GM23338 (cell line): ENCODE data around the gene CS. TPM values are rescaled to one million over a fixed set of nuclear protein-coding genes. Genes with fewer than 3 reads are reported as not detected.

ENCODE experiments used
- ATAC-seq: fragments of 200-7000 bp; cut with Tn5 transposase; 3 replicates; pipeline ENCODE4 v1.9.1; 2020
- DNase-seq: peaks from one replicate; pipeline ENCODE4 v3.0.0-alpha.2; 2015; ENCODE audit warnings: low spot score
- H2AFZ ChIP-seq: fragments of 200-600 bp; sonication (generic); 2 replicates; pipeline ENCODE4 v1.8.0; 2016; ENCODE audit warnings: antibody characterized with exemption, mild to moderate bottlenecking, moderate library complexity
- H3F3A ChIP-seq: fragments of 200-600 bp; sonication (generic); replicated peaks from 2 replicates; pipeline ENCODE4 v1.8.0; 2017; ENCODE audit warnings: antibody characterized with exemption, mixed run types, low read depth
- H3K27ac ChIP-seq: fragments of 200-600 bp; sonication (generic); 2 replicates; pipeline ENCODE4 v1.6.1; 2016; ENCODE audit warnings: low read depth
- H3K27me3 ChIP-seq: fragments of 200-600 bp; sonication (generic); 2 replicates; pipeline ENCODE4 v1.8.0; 2016; ENCODE audit warnings: mild to moderate bottlenecking, mixed run types, moderate library complexity; ENCODE audit not compliant: insufficient read depth
- H3K36me3 ChIP-seq: fragments of 200-600 bp; sonication (generic); 2 replicates; pipeline ENCODE4 v1.8.0; 2016; ENCODE audit warnings: mild to moderate bottlenecking; ENCODE audit not compliant: insufficient read depth
- H3K4me1 ChIP-seq: fragments of 200-600 bp; sonication (generic); 2 replicates; pipeline ENCODE4 v1.8.0; 2016; ENCODE audit warnings: mild to moderate bottlenecking, moderate library complexity; ENCODE audit not compliant: insufficient read depth
- H3K4me2 ChIP-seq: fragments of 200-600 bp; sonication (generic); 2 replicates; pipeline ENCODE4 v1.7.1; 2017; ENCODE audit warnings: mixed run types
- H3K4me3 ChIP-seq: fragments of 200-600 bp; sonication (generic); 2 replicates; pipeline ENCODE4 v1.6.1; 2016; ENCODE audit warnings: mixed run types
- H3K79me2 ChIP-seq: fragments of 200-600 bp; sonication (generic); replicated peaks from 2 replicates; pipeline ENCODE4 v1.8.0; 2017; ENCODE audit warnings: mild to moderate bottlenecking; ENCODE audit not compliant: insufficient read depth
- H3K9me2 ChIP-seq: fragments of 200-600 bp; sonication (generic); 2 replicates; pipeline ENCODE4 v1.8.0; 2017; ENCODE audit not compliant: insufficient read depth
- H4K20me1 ChIP-seq: fragments of 200-600 bp; sonication (generic); replicated peaks from 2 replicates; pipeline ENCODE4 v1.8.0; 2017; ENCODE audit warnings: mild to moderate bottlenecking; ENCODE audit not compliant: insufficient read depth
- H3K27ac Mint-ChIP-seq: 2 replicates; pipeline ENCODE4 v1.8.0; 2020; ENCODE audit warnings: inconsistent platforms, mild to moderate bottlenecking, moderate library complexity, mixed read lengths
- H3K27me3 Mint-ChIP-seq: 3 replicates; pipeline ENCODE4 v1.8.0; 2022; ENCODE audit warnings: low read depth, mild to moderate bottlenecking, moderate library complexity, mixed read lengths, inconsistent platforms; ENCODE audit not compliant: insufficient read depth, poor library complexity
- H3K36me3 Mint-ChIP-seq: 3 replicates; pipeline ENCODE4 v1.8.0; 2021; ENCODE audit warnings: low read depth, mild to moderate bottlenecking, inconsistent platforms, moderate library complexity, mixed read lengths
- H3K4me1 Mint-ChIP-seq: 3 replicates; pipeline ENCODE4 v1.8.0; 2020; ENCODE audit warnings: mild to moderate bottlenecking, inconsistent platforms, mixed read lengths
- H3K4me3 Mint-ChIP-seq: 3 replicates; pipeline ENCODE4 v1.8.0; 2021; ENCODE audit warnings: moderate library complexity, mild to moderate bottlenecking, inconsistent platforms, mixed read lengths
- H3K9me3 Mint-ChIP-seq: 3 replicates; pipeline ENCODE4 v1.8.0; 2020; ENCODE audit warnings: moderate library complexity, mild to moderate bottlenecking, inconsistent platforms, mixed read lengths
- CREB1 ChIP-seq: fragments of 250-450 bp; sonication (Bioruptor Pico); IDR thresholded peaks from 2 replicates; pipeline ENCODE4 v1.5.0; 2020; ENCODE audit warnings: low read depth, mild to moderate bottlenecking, moderate library complexity
- CTCF ChIP-seq, 2 experiments: fragments of 200-600 bp in 1 of 2; sonication (generic) in 1 of 2; conservative IDR thresholded peaks; 2 replicates each; pipeline versions ENCODE4 v1.5.1 to v1.6.1; 2016 to 2017; ENCODE audit warnings: antibody characterized with exemption in 2 of 2, low read depth in 2 of 2, mild to moderate bottlenecking in 2 of 2, moderate library complexity in 1 of 2
- ETS1 ChIP-seq: IDR thresholded peaks from 2 replicates; pipeline ENCODE4 v1.6.1; 2016; ENCODE audit warnings: antibody characterized with exemption
- EZH2 ChIP-seq: fragments of 200-600 bp; sonication (generic); IDR thresholded peaks from one replicate; pipeline ENCODE4 v1.8.0; 2017; ENCODE audit warnings: antibody characterized with exemption, mild to moderate bottlenecking, low read depth; ENCODE audit not compliant: unreplicated experiment
- EZH2phosphoT487 ChIP-seq: fragments of 200-600 bp; sonication (generic); IDR thresholded peaks from one replicate; pipeline ENCODE4 v1.8.1; 2018; ENCODE audit warnings: antibody characterized with exemption; ENCODE audit not compliant: unreplicated experiment
- JUNB ChIP-seq: IDR thresholded peaks from one replicate; pipeline ENCODE4 v1.6.1; 2016; ENCODE audit warnings: antibody characterized with exemption; ENCODE audit not compliant: unreplicated experiment
- POLR2AphosphoS5 ChIP-seq: IDR thresholded peaks from 2 replicates; pipeline ENCODE4 v1.6.1; 2016; ENCODE audit warnings: antibody characterized with exemption, low read depth
- ZNF462 ChIP-seq: fragments of 250-450 bp; sonication (Bioruptor Pico); IDR thresholded peaks from 2 replicates; pipeline ENCODE4 v1.5.0; 2020; ENCODE audit warnings: mild to moderate bottlenecking, moderate library complexity
- polyA plus RNA-seq: library from polyadenylated mRNA; unstranded; fragments of >200 nt; fragmentation: Nextera tagmentation; extraction: Ambion mirVana; gene quantifications from 2 replicates; pipeline ENCODE4 v1.2.1, GENCODE V29; 2016
- total RNA-seq: library from RNA; depleted of rRNA; stranded (reverse); fragments of >200 nt; shearing (Covaris generic); gene quantifications from 2 replicates; pipeline ENCODE4 v1.2.3, GENCODE V29; 2014
- TF ChIP-seq, protein P1 (sequence below): IDR thresholded peaks from one replicate; pipeline ENCODE4 v1.6.1; 2018; ENCODE audit warnings: antibody characterized with exemption; ENCODE audit not compliant: unreplicated experiment

Gene CS
- total and polyA plus RNA-seq, 2 experiments from 2014 or later, result 63.3 to 166 TPM

GRCh38 chr12:56298828-56299227 is 1.3 kb downstream of the CS start:
- H3K4me2 ChIP-seq, result peak overlapping the region; percentile 98
- H3K27ac ChIP-seq, result no peak overlapping the region
- H4K20me1 ChIP-seq, result peaks cover 20% of the 10 kb centered on the region
- no peak for ATAC-seq
- Mint-ChIP-seq H3K9me3 (no peaks in the 10 kb centered on the region; the same call in 2 of the 3 replicates), H3K4me1 (peaks cover 19% of the 10 kb centered on the region), H3K36me3 (peaks cover 32% of the 10 kb centered on the region; the same call in 2 of the 3 replicates), H3K27me3 (peaks cover 11% of the 10 kb centered on the region), H3K4me3 (peak overlapping the region; percentile 99), H3K27ac (no peak overlapping the region)
- TF ChIP-seq JUNB, result no peak
- TF ChIP-seq ETS1, result no peak
- TF ChIP-seq CTCF (conservative IDR thresholded peaks at IDR 0.05; ENCODE audit: low read depth in 2 of 2), result no peak
- TF ChIP-seq CREB1, result no peak
- TF ChIP-seq POLR2AphosphoS5, result no peak
- TF ChIP-seq EZH2, result no peak
- no peak for TF ChIP-seq EZH2phosphoT487
- TF ChIP-seq ZNF462 (CRISPR knock-in tag), result no peak
- TF ChIP-seq, protein P1, sequence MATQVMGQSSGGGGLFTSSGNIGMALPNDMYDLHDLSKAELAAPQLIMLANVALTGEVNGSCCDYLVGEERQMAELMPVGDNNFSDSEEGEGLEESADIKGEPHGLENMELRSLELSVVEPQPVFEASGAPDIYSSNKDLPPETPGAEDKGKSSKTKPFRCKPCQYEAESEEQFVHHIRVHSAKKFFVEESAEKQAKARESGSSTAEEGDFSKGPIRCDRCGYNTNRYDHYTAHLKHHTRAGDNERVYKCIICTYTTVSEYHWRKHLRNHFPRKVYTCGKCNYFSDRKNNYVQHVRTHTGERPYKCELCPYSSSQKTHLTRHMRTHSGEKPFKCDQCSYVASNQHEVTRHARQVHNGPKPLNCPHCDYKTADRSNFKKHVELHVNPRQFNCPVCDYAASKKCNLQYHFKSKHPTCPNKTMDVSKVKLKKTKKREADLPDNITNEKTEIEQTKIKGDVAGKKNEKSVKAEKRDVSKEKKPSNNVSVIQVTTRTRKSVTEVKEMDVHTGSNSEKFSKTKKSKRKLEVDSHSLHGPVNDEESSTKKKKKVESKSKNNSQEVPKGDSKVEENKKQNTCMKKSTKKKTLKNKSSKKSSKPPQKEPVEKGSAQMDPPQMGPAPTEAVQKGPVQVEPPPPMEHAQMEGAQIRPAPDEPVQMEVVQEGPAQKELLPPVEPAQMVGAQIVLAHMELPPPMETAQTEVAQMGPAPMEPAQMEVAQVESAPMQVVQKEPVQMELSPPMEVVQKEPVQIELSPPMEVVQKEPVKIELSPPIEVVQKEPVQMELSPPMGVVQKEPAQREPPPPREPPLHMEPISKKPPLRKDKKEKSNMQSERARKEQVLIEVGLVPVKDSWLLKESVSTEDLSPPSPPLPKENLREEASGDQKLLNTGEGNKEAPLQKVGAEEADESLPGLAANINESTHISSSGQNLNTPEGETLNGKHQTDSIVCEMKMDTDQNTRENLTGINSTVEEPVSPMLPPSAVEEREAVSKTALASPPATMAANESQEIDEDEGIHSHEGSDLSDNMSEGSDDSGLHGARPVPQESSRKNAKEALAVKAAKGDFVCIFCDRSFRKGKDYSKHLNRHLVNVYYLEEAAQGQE, result no peak
- peaks cover 18% of the 10 kb centered on the region for H3K4me1 ChIP-seq
- no peak for DNase-seq
- H3K36me3 ChIP-seq, result peaks cover 14% of the 10 kb centered on the region; the same call in 1 of the 2 replicates
- peak overlapping the region; percentile 99 for H3K4me3 ChIP-seq
- H3F3A ChIP-seq, result peaks cover 20% of the 10 kb centered on the region
- peaks cover 60% of the 10 kb centered on the region for H3K79me2 ChIP-seq
- no peaks in the 10 kb centered on the region for H3K27me3 ChIP-seq
- no peaks in the 10 kb centered on the region for H3K9me2 ChIP-seq
- H2AFZ ChIP-seq, result no peak overlapping the region
